HPDE6-E6E7 (cell line): ENCODE measurements around the gene KPNA1.
"Not testable (repeated sequence)": the region's sequence is repeated elsewhere in the genome, so short reads cannot be mapped to it uniquely, and the experiment has no call there.

Experiments
- DNase-seq: peaks from one replicate; pipeline ENCODE4 v3.0.0; 2011; ENCODE audit warnings: missing footprints; ENCODE audit errors: extremely low spot score

KPNA1 gene

DNA sequence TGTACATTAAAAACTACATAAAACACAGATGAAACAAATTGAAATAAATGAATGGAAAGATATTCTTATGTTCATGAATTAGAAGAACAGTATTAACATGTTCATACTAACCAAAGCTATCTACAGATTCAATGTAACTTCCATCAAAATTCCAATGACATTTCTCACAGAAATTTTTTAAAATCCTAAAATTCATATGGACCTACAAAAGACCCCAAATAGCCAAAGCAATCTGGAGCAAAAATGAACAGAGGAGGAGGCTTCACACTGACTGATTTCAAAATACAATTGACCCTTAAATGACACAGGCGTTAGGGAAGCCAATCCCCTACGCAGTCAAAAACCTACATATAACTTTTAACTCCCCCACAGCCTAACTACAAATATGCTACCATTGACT is 39.4 kb downstream of the KPNA1 start:
- DNase-seq: no peak

DNA sequence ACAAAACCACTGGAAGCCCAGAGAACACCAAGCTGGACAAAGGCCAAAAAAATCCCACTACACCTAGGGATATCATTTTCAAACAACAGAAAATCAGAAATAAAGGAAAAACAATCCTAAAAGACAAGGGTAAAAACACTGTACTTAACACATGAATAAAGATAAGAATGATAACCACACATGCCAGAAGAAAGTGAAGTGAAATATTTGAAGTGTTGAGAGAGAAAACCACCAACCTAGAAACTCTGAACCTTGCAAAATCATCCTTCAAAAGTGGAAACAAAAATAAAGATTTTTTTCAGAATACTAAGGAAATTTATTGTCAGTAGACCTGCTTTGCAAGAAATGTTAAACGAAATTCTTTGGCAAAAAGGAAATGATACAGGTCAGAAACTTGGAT is 45.1 kb downstream of the KPNA1 start:
- no peak for DNase-seq

DNA sequence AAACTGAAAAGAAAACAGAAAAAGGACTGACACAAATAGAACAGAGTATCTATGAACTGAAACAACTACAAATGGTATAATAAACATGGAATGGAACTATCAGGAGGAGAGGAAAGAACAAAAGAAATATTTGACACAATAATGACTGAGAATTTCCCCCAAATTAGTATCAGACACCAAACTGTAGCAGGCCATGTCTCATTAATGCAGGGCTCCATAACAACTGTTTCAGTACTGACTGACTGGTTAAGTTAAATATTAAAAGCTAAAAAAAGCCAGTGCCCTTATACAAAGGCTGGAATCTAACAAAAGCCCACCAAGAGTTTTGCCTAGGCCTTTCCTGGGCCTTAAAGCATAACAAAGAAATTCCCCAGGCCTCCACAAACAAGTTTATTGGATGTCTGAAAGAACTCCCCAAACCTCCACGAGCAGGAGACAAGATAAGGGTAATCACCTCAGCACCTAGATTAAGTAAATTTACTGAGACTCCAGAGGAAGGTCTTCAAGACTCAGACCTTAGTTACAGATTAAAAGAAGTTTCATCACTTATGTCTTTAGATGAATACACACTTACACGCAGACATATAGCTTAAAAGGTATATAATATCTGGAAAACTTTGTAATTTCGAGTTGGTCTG is 45.7 kb downstream of the KPNA1 start:
- DNase-seq: no peak

DNA sequence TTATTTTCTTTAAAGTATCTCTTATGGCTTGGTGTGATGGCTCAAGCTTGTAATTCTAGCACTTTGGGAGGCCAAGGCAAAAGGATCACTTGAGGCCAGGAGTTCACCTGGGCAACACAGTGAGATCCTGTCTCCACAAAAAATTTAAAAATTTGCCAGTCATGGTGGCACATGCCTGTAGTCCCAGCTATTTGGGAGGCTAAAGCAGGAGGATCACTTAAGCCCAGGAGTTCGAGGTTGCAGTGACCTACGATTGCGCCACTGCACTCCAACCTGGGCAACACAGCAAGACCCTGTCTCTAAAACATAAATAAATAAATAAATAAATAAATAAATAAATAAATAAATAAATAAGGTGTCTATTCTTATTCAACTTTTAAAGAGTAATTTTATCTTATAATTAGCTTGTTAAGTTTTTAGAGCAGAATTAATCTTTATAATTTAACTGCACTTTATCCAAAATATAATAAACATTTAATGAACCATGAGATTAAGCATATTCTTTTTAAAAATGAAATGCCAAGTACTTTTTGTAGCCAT is 48.0 kb downstream of the KPNA1 start:
- DNase-seq: no peak

DNA sequence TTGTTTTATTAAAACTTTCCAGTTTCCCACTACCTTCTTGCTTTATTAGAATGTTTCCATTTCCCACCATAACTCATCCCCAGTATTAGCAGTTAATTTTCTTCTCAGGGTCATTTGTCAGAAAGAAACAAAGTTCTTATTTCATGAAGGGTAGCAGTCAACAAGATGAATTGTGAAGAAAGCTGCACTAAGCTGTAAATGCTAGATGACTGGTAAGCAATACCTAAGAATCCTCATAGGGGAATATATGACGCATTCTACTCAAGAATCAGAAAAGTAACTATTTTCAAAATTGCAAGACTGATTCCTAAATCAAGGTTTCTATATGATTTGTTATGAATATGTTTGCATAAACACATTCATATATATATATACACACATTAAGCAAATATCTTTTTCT is 50.1 kb downstream of the KPNA1 start:
- no peak for DNase-seq

DNA sequence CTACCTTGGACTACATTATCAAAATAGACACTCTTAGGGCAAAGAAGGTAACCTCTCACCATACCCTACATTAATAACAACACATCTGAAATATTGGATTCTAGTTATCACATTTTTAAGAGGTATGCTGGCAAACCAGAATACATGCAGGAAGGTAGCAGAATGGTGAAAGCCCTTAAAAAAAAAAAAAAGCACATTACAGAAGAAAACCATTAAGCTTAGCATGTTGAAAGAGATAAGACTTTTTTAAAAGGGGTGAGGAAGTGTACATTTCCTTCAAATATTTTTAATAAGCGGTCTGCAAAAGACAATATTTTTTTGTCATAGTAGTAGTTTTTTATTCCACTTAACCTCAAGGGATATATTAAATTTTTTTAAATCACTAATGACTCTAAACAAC is 52.3 kb downstream of the KPNA1 start:
- DNase-seq: no peak

DNA sequence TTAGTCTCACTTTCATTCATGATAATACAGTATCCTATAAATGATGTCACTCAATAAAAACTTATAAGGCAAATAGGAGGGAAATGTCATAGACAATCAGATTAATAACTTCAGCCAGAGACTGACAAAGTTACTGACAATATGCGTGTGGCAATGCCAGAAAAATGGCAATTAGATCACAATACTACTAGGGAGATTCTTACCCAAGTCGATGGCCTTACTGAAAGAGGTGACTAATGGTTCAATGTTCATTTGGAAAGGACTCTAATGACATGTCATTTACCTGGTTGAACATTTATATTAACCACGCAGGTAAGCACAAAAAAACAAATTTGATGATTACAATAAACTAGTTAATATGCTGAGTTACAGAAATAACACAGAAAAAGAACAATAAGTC is 52.9 kb downstream of the KPNA1 start:
- no peak for DNase-seq

DNA sequence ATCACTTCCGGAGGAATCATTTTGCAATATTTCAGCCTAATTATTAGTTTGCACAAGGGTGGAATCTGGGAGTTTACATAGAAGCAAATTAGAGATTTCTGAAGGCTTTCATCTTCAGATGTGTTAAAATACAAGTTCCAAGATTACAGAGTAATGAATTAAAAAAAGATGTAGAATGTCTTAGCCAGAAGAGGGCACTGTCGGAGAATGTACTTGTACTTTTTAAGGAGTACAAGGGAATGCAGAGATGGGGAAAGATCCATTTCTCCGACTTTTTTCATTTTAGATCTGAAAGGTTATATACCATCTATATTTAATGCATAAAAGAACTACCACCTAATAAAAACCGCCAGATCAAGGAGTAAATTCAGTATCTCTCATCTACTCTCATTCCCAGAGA is 55.7 kb downstream of the KPNA1 start:
- peak; percentile 9 for DNase-seq

DNA sequence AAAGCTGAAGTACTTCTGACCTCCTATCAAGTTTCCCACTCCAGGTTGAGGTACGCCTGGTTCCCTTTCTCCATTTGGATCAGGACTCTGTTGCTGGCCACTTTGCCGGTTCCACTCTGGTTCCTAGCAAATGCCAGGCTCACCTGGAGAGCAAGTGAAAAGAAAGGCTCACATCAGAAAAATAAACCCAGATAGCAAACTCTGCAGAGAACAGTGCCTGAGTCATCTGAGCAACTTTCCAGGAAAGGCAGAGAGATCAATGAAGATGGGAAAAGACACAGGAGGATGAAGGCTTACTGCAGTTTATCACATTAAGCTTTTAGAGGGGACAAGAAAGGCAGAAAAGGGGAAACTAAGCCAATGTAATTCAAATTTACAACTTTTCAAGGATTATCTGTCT is 57.0 kb downstream of the KPNA1 start:
- DNase-seq: no peak

DNA sequence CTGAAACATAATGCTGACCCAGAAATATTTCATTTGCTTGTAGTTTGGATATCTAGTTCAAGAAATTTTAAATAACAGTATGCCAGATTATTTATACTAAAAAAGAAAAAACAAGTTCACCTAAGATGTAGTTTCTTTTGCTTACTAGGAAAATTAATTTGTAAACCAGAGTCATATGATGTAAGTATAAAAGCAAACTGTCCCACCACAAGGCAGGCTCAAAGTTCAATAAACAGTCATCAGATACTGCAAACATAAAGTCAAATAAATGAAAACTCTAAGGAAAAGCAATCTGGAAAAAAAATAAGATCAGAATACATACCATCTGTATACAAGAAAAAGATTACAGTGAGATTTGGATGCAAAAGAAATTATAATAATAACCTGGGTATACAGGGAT is 58.7 kb downstream of the KPNA1 start:
- DNase-seq: no peak

DNA sequence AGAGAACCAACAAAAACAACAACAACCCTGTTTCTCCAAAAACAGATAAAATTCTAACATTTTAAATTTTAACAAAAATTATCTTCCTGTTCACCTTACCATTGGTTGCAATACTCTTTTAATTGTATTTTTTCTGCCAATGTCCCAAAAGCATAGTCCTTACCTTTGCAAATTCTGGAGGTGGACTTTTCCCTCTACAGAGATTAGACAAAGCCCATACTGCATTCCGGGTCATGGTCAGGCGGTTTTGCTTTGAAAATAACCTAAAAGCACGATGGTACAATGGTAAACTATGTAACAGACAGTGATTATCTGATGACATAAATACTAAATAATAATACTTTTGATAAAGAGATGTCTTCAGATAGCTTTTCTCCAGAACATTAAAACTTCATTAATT is 63.4 kb downstream of the KPNA1 start:
- DNase-seq: no peak

DNA sequence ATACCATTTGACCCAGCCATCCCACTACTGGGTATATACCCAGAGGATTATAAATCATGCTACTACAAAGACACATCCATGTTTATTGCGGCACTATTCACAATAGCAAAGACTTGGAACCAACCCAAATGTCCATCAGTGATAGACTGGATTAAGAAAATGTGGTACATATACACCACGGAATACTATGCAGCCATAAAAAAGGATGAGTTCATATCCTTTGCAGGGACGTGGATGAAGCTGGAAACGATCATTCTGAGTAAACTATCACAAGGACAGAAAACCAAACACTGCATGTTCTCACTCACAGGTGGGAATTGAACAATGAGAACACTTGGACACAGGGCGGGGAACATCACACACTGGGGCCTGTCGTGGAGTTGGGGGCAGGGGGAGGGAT is 66.5 kb downstream of the KPNA1 start:
- DNase-seq: not testable (repeated sequence)

DNA sequence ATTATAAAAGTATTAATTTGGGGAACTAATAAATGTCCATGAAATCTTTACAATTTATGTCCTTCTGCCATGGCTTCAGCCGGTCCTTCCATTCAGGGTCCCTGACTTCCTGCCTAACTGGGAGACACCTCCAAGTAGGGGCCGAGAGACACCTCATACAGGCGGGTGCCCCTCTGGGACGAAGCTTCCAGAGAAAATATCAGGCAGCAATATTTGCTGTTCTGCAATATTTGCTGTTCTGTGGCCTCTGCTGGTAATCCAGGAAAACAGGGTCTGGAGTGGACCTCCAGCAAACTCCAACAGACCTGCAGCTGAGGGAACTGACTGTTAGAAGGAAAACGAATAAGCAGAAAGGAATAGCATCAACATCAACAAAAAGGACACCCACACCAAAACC is 70.2 kb downstream of the KPNA1 start:
- not testable (repeated sequence) for DNase-seq

DNA sequence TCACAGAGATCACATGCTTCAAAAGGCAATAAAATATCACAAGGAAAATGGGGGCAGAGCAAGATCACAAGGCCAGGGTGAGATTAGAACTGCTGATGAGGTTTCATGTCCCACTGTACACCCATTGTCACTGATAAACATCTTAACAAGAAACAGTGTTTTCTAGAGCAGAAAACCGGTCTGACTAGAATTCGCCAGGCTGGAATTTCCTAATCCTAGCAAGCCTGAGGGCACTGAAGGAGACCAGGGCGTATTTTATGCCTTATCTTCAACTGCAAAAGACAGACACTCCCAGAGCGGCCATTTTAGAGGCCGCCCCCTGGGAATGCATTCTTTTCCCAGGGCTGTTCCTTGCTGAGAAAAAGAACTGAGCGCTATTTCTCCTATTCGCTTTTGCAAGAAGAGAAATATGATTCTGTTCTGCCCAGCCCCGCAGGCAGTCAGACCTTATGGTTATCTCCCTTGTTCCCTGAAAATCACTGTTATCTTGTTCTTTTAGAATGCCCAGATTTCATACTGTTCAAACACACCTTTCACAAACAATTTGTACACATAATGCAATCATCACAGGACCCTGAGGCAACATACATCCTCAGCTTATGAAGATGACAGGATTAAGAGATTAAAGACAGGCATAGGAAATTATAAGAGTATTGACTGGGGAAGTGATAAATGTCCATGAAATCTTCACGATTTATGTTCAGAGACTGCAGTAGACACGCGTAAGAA is 70.8 kb downstream of the KPNA1 start:
- DNase-seq: not testable (repeated sequence)

DNA sequence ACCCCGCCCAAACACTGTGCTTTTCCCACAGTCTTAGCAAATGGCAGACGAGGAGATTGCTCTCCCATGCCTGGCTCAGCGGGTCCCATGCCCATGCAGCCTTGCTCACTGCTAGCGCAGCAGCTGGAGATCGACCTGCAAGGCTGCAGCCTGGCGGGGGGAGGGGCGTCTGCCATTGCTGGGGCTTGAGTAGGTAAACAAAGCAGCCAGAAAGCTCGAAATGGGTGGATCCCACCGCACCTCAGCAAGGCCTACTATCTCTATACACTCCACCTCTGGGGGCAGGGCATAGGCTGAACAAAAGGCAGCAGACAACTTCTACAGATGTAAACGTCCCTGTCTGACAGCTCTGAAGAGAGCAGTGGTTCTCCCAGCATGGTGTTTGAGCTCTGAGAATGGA is 71.6 kb downstream of the KPNA1 start:
- no peak for DNase-seq

DNA sequence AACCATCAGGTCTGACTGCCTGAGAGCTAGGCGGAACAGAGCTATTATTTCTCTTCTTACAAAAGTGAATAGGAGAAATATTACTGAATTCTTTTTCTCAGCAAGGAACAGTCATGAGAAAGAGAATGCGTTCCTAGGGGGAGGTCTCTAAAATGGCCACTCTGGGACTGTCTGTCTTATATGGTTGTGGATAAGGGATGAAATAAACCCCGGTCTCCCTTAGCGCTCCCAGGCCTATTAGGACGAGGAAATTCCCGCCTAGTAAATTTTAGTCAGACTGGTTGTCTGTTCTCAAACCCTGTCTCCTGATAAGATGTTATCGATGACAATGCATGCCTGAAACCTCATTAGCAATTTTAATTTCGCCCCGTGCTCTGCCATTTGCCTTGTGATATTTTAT is 78.8 kb downstream of the KPNA1 start:
- no peak for DNase-seq

DNA sequence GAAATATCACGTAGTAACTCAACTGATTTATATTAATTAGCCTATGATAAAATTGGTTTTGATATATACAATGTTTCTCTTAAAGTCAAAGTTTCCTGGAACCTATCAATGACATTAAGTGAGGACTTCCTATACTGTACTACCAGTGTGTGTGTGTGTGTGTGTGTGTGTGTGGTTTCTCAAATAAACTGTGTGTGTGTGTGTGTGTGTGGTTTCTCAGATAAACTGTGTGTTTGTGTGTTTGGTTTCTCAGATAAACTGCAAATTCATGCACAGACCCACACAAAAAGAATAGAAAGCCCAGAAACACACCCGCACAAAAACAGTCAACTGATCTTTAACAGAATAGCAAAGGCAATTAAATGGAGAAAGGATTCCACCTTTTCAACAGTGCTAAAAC is 84.4 kb downstream of the KPNA1 start:
- no peak for DNase-seq

DNA sequence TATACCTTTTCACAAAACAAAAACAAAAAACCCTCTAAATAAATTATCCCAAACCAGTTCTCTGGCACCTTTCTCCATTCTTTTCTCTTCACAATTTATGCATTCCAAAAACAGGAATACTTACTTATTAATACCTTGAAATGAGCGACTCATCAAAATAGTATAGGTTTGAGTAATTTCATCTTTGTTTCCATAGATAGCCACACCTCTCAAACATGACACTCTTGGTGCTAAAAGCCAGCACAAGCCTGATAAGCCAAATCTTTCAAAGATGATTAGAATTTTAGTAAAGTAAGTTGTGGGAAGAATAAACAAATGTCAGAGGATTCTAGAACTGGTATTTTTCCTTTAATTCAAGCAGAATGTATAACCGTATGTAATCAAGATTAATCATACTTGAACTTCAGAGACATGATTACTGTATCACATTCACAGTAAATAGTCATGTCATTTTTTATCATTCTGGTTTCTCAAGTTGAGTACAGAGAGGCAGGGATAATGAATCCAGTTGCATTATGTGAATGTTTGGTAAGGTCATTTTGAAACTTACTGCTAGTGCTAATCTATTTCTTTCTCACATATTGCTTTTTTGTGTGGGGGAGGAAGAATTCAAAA is 86.8 kb downstream of the KPNA1 start:
- no peak for DNase-seq

DNA sequence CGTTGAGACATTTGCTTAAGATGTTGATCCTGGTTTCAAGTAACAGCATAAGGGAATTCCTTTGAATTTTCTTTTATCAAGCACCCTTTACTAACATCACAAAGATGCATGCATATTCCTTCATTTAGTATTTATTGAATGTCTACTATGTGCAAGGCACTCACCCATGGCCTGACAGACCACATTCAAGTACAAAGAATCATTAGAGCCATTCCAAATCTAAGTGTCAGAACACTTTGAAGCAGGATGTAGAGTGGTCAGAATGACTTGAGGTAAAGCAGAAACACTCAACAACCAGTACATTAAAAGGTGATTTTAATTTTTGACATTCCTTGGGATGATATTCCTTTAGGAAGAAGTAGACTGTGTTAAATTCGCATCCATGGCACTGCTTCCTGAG is 92.9 kb downstream of the KPNA1 start:
- DNase-seq: no peak

DNA sequence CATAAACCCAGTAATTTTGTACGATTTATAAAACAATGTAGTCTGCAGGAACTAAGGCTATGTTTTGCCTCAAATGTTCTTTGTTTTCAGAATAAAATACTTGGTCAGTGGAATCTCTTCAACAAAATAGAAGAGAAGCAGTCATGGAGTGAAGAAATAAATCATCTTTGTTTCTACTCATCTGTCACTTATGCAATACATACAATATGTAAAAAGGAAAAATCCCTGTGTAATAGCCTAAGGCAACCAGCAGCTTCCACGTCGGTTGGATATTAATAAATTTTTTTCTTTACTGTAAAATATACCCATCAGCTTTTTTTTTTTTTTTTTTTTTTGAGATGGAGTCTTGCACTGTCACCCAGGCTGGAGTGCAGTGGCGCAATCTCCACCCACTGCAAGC is 93.6 kb downstream of the KPNA1 start:
- no peak for DNase-seq

DNA sequence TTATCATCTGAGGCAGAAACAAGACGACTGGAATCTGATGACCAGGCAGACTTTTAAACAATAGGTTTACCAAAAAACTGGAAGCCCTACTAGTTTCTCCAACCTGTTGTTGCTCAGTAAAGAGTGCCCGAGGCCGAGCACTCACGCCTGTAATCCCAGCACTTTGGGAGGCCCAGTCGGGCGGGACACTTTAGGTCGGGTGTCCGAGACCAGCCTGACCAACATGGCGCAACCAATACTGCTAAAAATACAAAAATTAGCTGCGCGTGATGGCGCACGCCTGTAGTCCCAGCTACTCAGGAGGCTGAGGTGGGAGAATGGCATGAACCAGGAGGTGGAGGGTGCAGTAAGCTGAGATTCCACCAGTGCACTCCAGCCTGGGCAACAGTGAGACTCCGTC is 97.8 kb downstream of the KPNA1 start:
- DNase-seq: no peak

DNA sequence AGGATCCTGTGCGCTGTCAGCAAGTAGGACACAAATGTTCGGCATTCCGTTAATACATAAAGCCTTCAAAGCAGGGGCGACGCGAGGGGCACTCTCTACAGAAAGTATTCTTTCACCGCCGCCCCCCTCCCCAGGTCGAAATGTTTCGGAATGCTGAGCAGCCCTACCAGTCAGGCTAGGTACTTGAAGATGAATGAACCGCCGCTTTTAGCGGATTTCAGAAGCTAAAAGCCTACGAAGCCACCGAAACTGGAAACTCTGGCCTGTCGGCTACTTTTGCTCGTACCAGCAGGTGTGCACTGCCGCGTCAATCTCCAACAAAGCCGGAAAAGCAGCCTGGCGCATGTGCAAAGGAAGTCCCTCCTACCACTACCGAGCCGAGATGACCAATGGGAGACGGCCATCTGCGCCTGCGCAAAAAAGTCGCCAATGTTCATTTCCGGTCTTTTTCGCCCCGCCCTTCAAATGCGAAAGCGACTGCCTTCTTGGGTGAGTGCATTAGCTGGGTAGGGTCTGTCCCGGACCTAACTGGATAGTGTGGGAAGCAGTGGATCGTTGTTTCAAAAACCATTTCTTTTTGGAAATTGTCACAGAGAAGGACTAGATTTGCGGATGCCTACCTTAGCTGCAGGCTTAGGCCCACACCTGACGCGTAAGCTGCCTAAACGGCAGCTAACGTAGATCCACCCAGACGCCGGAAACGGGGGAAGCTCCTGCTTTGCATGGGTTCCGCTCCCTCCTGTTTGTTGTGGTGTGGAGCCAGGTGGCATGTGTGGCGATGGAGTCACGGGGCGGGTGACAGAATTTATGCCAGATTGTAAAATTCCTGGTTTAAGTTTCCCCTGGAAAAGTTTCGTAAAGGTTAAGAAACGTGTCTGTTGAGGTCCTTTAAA is 98.7 kb downstream of the KPNA1 start, which contains the start of gene WDR5B:
WDR5B (minus strand) TSS at position 301 of the 893 bp plus-strand sequence. CDS start 534 bp downstream, outside the sequence.
- peak; percentile 99 for DNase-seq
